GM23338 (cell line): ENCODE measurements around the gene MTMR1. TPM values are rescaled to one million over a fixed set of nuclear protein-coding genes. Genes with fewer than 3 reads are reported as not detected.

Experiments used
- ATAC-seq: fragments of 200-7000 bp; cut with Tn5 transposase; 3 replicates; pipeline ENCODE4 v1.9.1; 2020
- DNase-seq: peaks from one replicate; pipeline ENCODE4 v3.0.0-alpha.2; 2015; ENCODE audit warnings: low spot score
- H2AFZ ChIP-seq: fragments of 200-600 bp; sonication (generic); 2 replicates; pipeline ENCODE4 v1.8.0; 2016; ENCODE audit warnings: antibody characterized with exemption, mild to moderate bottlenecking, moderate library complexity
- H3F3A ChIP-seq: fragments of 200-600 bp; sonication (generic); replicated peaks from 2 replicates; pipeline ENCODE4 v1.8.0; 2017; ENCODE audit warnings: antibody characterized with exemption, mixed run types, low read depth
- H3K27ac ChIP-seq: fragments of 200-600 bp; sonication (generic); 2 replicates; pipeline ENCODE4 v1.6.1; 2016; ENCODE audit warnings: low read depth
- H3K27me3 ChIP-seq: fragments of 200-600 bp; sonication (generic); 2 replicates; pipeline ENCODE4 v1.8.0; 2016; ENCODE audit warnings: mild to moderate bottlenecking, mixed run types, moderate library complexity; ENCODE audit not compliant: insufficient read depth
- H3K36me3 ChIP-seq: fragments of 200-600 bp; sonication (generic); 2 replicates; pipeline ENCODE4 v1.8.0; 2016; ENCODE audit warnings: mild to moderate bottlenecking; ENCODE audit not compliant: insufficient read depth
- H3K4me1 ChIP-seq: fragments of 200-600 bp; sonication (generic); 2 replicates; pipeline ENCODE4 v1.8.0; 2016; ENCODE audit warnings: mild to moderate bottlenecking, moderate library complexity; ENCODE audit not compliant: insufficient read depth
- H3K4me2 ChIP-seq: fragments of 200-600 bp; sonication (generic); 2 replicates; pipeline ENCODE4 v1.7.1; 2017; ENCODE audit warnings: mixed run types
- H3K4me3 ChIP-seq: fragments of 200-600 bp; sonication (generic); 2 replicates; pipeline ENCODE4 v1.6.1; 2016; ENCODE audit warnings: mixed run types
- H3K79me2 ChIP-seq: fragments of 200-600 bp; sonication (generic); replicated peaks from 2 replicates; pipeline ENCODE4 v1.8.0; 2017; ENCODE audit warnings: mild to moderate bottlenecking; ENCODE audit not compliant: insufficient read depth
- H3K9me2 ChIP-seq: fragments of 200-600 bp; sonication (generic); 2 replicates; pipeline ENCODE4 v1.8.0; 2017; ENCODE audit not compliant: insufficient read depth
- H4K20me1 ChIP-seq: fragments of 200-600 bp; sonication (generic); replicated peaks from 2 replicates; pipeline ENCODE4 v1.8.0; 2017; ENCODE audit warnings: mild to moderate bottlenecking; ENCODE audit not compliant: insufficient read depth
- H3K27ac Mint-ChIP-seq: 2 replicates; pipeline ENCODE4 v1.8.0; 2020; ENCODE audit warnings: inconsistent platforms, mild to moderate bottlenecking, moderate library complexity, mixed read lengths
- H3K27me3 Mint-ChIP-seq: 3 replicates; pipeline ENCODE4 v1.8.0; 2022; ENCODE audit warnings: low read depth, mild to moderate bottlenecking, moderate library complexity, mixed read lengths, inconsistent platforms; ENCODE audit not compliant: insufficient read depth, poor library complexity
- H3K36me3 Mint-ChIP-seq: 3 replicates; pipeline ENCODE4 v1.8.0; 2021; ENCODE audit warnings: low read depth, mild to moderate bottlenecking, inconsistent platforms, moderate library complexity, mixed read lengths
- H3K4me1 Mint-ChIP-seq: 3 replicates; pipeline ENCODE4 v1.8.0; 2020; ENCODE audit warnings: mild to moderate bottlenecking, inconsistent platforms, mixed read lengths
- H3K4me3 Mint-ChIP-seq: 3 replicates; pipeline ENCODE4 v1.8.0; 2021; ENCODE audit warnings: moderate library complexity, mild to moderate bottlenecking, inconsistent platforms, mixed read lengths
- H3K9me3 Mint-ChIP-seq: 3 replicates; pipeline ENCODE4 v1.8.0; 2020; ENCODE audit warnings: moderate library complexity, mild to moderate bottlenecking, inconsistent platforms, mixed read lengths
- EZH2 ChIP-seq: fragments of 200-600 bp; sonication (generic); IDR thresholded peaks from one replicate; pipeline ENCODE4 v1.8.0; 2017; ENCODE audit warnings: antibody characterized with exemption, mild to moderate bottlenecking, low read depth; ENCODE audit not compliant: unreplicated experiment
- JUNB ChIP-seq: IDR thresholded peaks from one replicate; pipeline ENCODE4 v1.6.1; 2016; ENCODE audit warnings: antibody characterized with exemption; ENCODE audit not compliant: unreplicated experiment
- ZNF462 ChIP-seq: fragments of 250-450 bp; sonication (Bioruptor Pico); IDR thresholded peaks from 2 replicates; pipeline ENCODE4 v1.5.0; 2020; ENCODE audit warnings: mild to moderate bottlenecking, moderate library complexity
- polyA plus RNA-seq: library from polyadenylated mRNA; unstranded; fragments of >200 nt; fragmentation: Nextera tagmentation; extraction: Ambion mirVana; gene quantifications from 2 replicates; pipeline ENCODE4 v1.2.1, GENCODE V29; 2016
- total RNA-seq: library from RNA; depleted of rRNA; stranded (reverse); fragments of >200 nt; shearing (Covaris generic); gene quantifications from 2 replicates; pipeline ENCODE4 v1.2.3, GENCODE V29; 2014

MTMR1 gene
- total and polyA plus RNA-seq, 2 experiments from 2014 or later: 4.5 to 19.1 TPM

DNA sequence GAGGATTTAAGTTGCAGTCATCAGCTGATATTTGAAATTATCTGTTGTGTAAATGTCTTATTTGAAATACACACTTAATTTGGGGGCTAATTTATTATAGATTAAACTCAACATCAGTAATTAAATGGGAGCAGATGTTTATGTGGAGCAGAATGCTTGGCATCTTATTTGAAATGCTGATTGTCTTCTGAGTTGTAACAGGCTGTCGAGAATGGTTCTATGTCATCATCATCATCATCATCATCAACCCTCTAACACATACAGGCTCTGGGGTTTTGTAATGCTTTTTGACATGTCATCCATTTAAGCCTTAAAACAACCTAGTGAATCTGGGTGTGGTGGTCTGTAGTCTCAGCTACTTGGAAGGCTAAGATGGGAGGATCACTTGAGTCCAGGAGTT, 8.2 kb downstream of the MTMR1 start:
- Histone ChIP-seq H3K4me3 (no peak overlapping the region), H3K27me3 (no peaks in the 10 kb centered on the region), H3K4me1 (no peaks in the 10 kb centered on the region), H4K20me1 (no peaks in the 10 kb centered on the region), H2AFZ (no peak overlapping the region), H3F3A (no peaks in the 10 kb centered on the region), H3K4me2 (no peak overlapping the region), H3K79me2 (peaks cover 9% of the 10 kb centered on the region; the same call in 1 of the 2 replicates), H3K36me3 (no peaks in the 10 kb centered on the region), H3K27ac (no peak overlapping the region), H3K9me2 (no peaks in the 10 kb centered on the region)
- H3K9me3 Mint-ChIP-seq: no peaks in the 10 kb centered on the region
- TF ChIP-seq JUNB: no peak
- DNase-seq: no peak
- no peak for ATAC-seq
- H3K27me3 Mint-ChIP-seq: no peaks in the 10 kb centered on the region
- H3K4me3 Mint-ChIP-seq: no peak overlapping the region
- H3K27ac Mint-ChIP-seq: no peak overlapping the region
- H3K4me1 Mint-ChIP-seq: no peaks in the 10 kb centered on the region
- H3K36me3 Mint-ChIP-seq: peaks cover 7% of the 10 kb centered on the region; the same call in 1 of the 3 replicates

DNA sequence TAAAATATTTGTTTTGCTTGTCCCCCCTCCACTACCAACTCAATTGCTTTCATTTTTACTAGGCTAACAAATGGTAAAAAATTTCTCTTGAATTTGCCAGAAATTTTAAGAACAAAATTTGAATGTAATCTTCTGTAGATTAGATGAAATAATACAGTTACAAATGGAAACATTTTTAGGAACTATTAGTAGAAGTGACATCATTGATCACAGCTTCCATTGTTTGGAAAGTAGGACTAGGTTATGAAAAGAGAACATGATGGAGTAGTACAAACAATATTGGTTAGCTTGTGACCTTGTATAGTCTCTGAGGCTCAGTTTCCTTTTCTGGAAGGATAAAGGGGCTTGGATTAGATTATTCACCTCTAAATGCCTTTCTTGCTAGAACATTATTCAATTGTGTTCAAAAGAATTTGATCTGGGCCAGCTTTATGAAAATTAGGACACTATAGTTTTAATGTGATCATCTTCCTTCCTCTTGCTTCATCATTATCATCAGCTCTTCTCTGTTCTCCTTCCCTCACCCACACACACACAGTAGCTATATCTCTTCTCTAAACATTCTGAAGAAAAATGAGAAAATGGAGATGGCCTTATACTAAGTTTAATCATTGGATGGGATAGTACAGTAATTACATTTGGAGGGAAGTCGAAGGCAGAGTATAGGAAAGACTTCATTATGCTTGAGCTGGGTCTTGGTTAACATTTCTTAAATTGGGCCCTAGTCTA, 9.9 kb downstream of the MTMR1 start:
- Mint-ChIP-seq H3K27me3 (no peaks in the 10 kb centered on the region), H3K27ac (no peak overlapping the region; the same call in 1 of the 2 replicates), H3K4me3 (no peak overlapping the region), H3K4me1 (no peaks in the 10 kb centered on the region), H3K36me3 (peaks cover 7% of the 10 kb centered on the region; the same call in 1 of the 3 replicates), H3K9me3 (no peaks in the 10 kb centered on the region)
- H3F3A ChIP-seq: no peaks in the 10 kb centered on the region
- no peaks in the 10 kb centered on the region for H4K20me1 ChIP-seq
- H3K4me3 ChIP-seq: no peak overlapping the region
- no peak for ATAC-seq
- no peaks in the 10 kb centered on the region for H3K36me3 ChIP-seq
- H2AFZ ChIP-seq: no peak overlapping the region
- no peaks in the 10 kb centered on the region; the same call in 1 of the 2 replicates for H3K79me2 ChIP-seq
- H3K9me2 ChIP-seq: no peaks in the 10 kb centered on the region
- TF ChIP-seq EZH2 (no peak), ZNF462 (CRISPR knock-in tag) (no peak)
- no peaks in the 10 kb centered on the region for H3K27me3 ChIP-seq
- H3K4me1 ChIP-seq: no peaks in the 10 kb centered on the region
- DNase-seq: no peak
- H3K27ac ChIP-seq: no peak overlapping the region
- H3K4me2 ChIP-seq: no peak overlapping the region
